ENCODE measurements around the gene APBA2. TPM values are rescaled to one million over a fixed set of nuclear protein-coding genes. Genes with fewer than 3 reads are reported as not detected.

The APBA2 gene
- total and polyA plus RNA-seq, 10 of the 15 experiments (the other 5 are each of a cell fraction or from before 2014, with no cell fraction given), result 0.06 to 0.26 (median 0.07) TPM; not detected in 7

DNA sequence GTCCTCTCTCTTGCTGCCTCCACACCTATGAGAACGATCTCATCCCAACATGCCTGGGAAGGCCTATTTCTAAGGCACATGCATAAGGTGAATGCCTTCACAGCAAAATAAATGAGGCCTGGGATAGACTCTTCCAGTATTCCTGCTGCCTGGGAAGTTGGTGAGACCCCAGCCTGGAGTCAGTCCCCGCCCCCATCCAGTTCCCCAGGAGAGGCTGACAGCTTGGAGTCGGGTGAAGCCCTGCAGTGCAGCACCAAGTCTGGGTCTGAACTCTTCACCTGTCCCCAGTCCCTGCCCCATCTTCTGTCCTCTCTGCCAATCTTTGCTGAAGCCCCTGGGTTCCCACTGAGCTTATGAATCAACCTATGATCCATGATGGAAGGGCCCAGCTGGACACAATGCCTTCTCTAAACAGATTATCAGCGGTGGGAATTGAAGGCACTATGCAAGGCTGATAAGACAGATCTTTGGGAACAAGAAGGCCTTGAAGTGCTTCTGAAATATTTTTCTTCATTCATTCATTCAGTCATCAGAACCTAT is 10.2 kb upstream of the APBA2 start:
- no peak for FAIRE-seq
- 41% methylated on average over 4 of the region's 4 CpGs for WGBS (ENCODE audit: insufficient coverage, insufficient replicate concordance, low lambda C conversion rate, missing lambda C conversion rate)

More for the DNA sequence above, 10.2 kb upstream of the APBA2 start:
- ChIA-PET RAD21 (ENCODE audit: unreplicated experiment) (no interaction called here), POLR2A (no interaction called here), CTCF (interaction anchor here (0.5 kb wide), 1 partner anchor 90 kb away, joined by 5 read pairs; no protein-coding TSS in a partner anchor), SMC1A (ENCODE audit: uncharacterized antibody, unreplicated experiment) (no interaction called here)
- no TSS peak for BruUV-seq (replicated peaks)
- DNase-seq (ENCODE audit: low read depth, low spot score), result no peak
- Histone ChIP-seq H3K36me3 (ENCODE audit: control insufficient read depth in 2 of 2, insufficient read depth in 2 of 2, low read length in 1 of 2) (no peaks in the 10 kb centered on the region), H3K4me3 (no peak overlapping the region), H3K79me2 (ENCODE audit: control insufficient read depth, insufficient read depth, low read length) (no peaks in the 10 kb centered on the region), H3K27me3 (replicated peaks in 1 of 2; ENCODE audit: control insufficient read depth in 2 of 2, insufficient read depth in 2 of 2, low read length in 1 of 2) (no peaks in the 10 kb centered on the region; a peak in 2 of 4 replicates), H3K4me1 (ENCODE audit: control insufficient read depth, insufficient read depth, low read length) (no peaks in the 10 kb centered on the region), H2AFZ (ENCODE audit: control insufficient read depth, low read depth, low read length) (no peak overlapping the region), H4K20me1 (ENCODE audit: control insufficient read depth, insufficient read depth) (no peaks in the 10 kb centered on the region), H3K27ac (ENCODE audit: control insufficient read depth, insufficient read depth) (no peak overlapping the region), H3K9me3 (replicated peaks; ENCODE audit: control insufficient read depth, insufficient read depth, low read length) (no peaks in the 10 kb centered on the region), H3K9ac (ENCODE audit: control insufficient read depth, insufficient read depth, low read length) (no peak overlapping the region), H3K4me2 (ENCODE audit: control insufficient read depth, insufficient read depth) (no peak overlapping the region)
- TF ChIP-seq IKZF2 (IDR thresholded peaks at IDR 0.05) (no peak), TARDBP (IDR thresholded peaks at IDR 0.05; ENCODE audit: borderline replicate concordance) (no peak), RBBP5 (conservative IDR thresholded peaks at IDR 0.05) (no peak), YY1 (IDR thresholded peaks at IDR 0.05; ENCODE audit: low read depth, low read length) (no peak), SPI1 (IDR thresholded peaks at IDR 0.05; ENCODE audit: borderline replicate concordance, insufficient read depth, low read depth, low read length) (no peak), ASH2L (IDR thresholded peaks at IDR 0.05; ENCODE audit: borderline replicate concordance, low read depth) (no peak), SREBF2 (IDR thresholded peaks at IDR 0.05; ENCODE audit: low read length) (no peak), PAX8 (IDR thresholded peaks at IDR 0.05) (no peak), TCF3 (IDR thresholded peaks at IDR 0.05; ENCODE audit: borderline replicate concordance, insufficient read depth, low read depth, low read length) (no peak), POU2F2 (IDR thresholded peaks at IDR 0.05; ENCODE audit: borderline replicate concordance, low read depth, low read length) (no peak), CBX5 (IDR thresholded peaks at IDR 0.05; ENCODE audit: low read depth) (no peak)
- TF ChIP-seq, protein P1, sequence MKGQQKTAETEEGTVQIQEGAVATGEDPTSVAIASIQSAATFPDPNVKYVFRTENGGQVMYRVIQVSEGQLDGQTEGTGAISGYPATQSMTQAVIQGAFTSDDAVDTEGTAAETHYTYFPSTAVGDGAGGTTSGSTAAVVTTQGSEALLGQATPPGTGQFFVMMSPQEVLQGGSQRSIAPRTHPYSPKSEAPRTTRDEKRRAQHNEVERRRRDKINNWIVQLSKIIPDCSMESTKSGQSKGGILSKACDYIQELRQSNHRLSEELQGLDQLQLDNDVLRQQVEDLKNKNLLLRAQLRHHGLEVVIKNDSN (IDR thresholded peaks at IDR 0.05; ENCODE audit: borderline replicate concordance, extremely low read length, insufficient read depth, low read depth, low read length), result no peak
- in situ Hi-C loops (cut with MboI), result no loop called here
- no peak for ATAC-seq
- intact Hi-C loops (cut with micrococcal nuclease; ENCODE audit: unreplicated experiment), result no loop called here
